HG02610 (cell line): Measurements from ENCODE around the gene BDH2.

Experiments used
- ATAC-seq: cut with Tn5 transposase; IDR thresholded peaks from one replicate; pipeline ENCODE4 v1.9.1; 2021; ENCODE audit warnings: mild to moderate bottlenecking, moderate library complexity; ENCODE audit not compliant: unreplicated experiment

The BDH2 gene

GRCh38 chr4:103085555-103086196 is 14.0 kb downstream of the BDH2 start:
- ATAC-seq: no peak

GRCh38 chr4:103079621-103080020 is 20.0 kb downstream of the BDH2 start:
- ATAC-seq: no peak

GRCh38 chr4:103076747-103077347 is 22.8 kb downstream of the BDH2 start, which contains the start of gene SLC9B2:
SLC9B2 (minus strand) TSS chr4:103076761; CDS start chr4:103067550, 9,211 bp downstream.
- ATAC-seq: peak; percentile 60

- peak; percentile 51 for ATAC-seq
Observed at GRCh38 chr4:103075894-103076746, 23.5 kb downstream of the BDH2 start.

- no peak for ATAC-seq
Observed at GRCh38 chr4:103075435-103075893, 24.2 kb downstream of the BDH2 start.

- ATAC-seq: peak; percentile 36
Observed at GRCh38 chr4:103074744-103075434, 24.7 kb downstream of the BDH2 start.

GRCh38 chr4:103073792-103074438 is 25.7 kb downstream of the BDH2 start:
- ATAC-seq: no peak

GRCh38 chr4:103067841-103068547 is 31.6 kb downstream of the BDH2 start:
- ATAC-seq: no peak

- ATAC-seq: no peak
Observed at GRCh38 chr4:103060453-103061148, 39.0 kb downstream of the BDH2 start.

GRCh38 chr4:103054030-103054429 is 45.6 kb downstream of the BDH2 start:
- no peak for ATAC-seq

GRCh38 chr4:103052779-103053178 is 46.9 kb downstream of the BDH2 start:
- ATAC-seq: no peak

- no peak for ATAC-seq
Observed at GRCh38 chr4:103052145-103052544, 47.5 kb downstream of the BDH2 start.

- ATAC-seq: peak; percentile 56
Observed at GRCh38 chr4:103050736-103051436, 48.7 kb downstream of the BDH2 start.

- peak; percentile 89 for ATAC-seq
Observed at GRCh38 chr4:103046416-103047290, 53.0 kb downstream of the BDH2 start.

- no peak for ATAC-seq
Observed at GRCh38 chr4:103044183-103044582, 55.5 kb downstream of the BDH2 start.

GRCh38 chr4:103036169-103036568 is 63.5 kb downstream of the BDH2 start:
- ATAC-seq: no peak

GRCh38 chr4:103032574-103032973 is 67.1 kb downstream of the BDH2 start:
- no peak for ATAC-seq

GRCh38 chr4:103030791-103031190 is 68.8 kb downstream of the BDH2 start:
- no peak for ATAC-seq
